GM18873 (cell line): ENCODE results near the gene UQCRHL.
A peak's percentile ranks its signal among the peaks of the same experiment; 100 is the strongest.
"Not testable (repeated sequence)": the region's sequence is repeated elsewhere in the genome, so short reads cannot be mapped to it uniquely, and the experiment has no call there.

Experiments
- ATAC-seq: cut with Tn5 transposase; IDR thresholded peaks from one replicate; pipeline ENCODE4 v1.9.1; 2021; ENCODE audit warnings: mild to moderate bottlenecking, moderate library complexity, moderate number of reproducible peaks; ENCODE audit not compliant: unreplicated experiment, low FRiP score

Gene UQCRHL

DNA sequence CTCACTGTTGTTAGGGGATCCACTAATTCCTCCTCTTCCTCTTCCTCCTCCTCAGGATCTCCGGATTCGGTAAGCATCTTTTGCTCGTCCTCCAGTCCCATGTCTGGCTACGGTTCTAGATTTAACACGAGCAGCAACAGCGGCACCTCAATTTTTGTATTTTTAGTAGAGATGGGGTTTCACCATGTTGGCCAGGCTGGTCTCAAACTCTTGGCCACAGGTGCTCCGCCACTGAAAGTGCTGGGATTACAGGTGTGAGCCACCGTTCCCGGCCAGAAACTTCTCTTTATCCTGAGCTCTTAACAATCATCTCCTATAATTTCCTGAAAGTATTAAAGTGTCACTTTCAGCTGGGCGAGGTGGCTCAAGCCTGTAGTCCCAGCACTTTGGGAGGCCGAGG, at the start of gene UQCRHL:
Gene UQCRHL (minus strand): TSS at position 101 of the 400 bp plus-strand sequence. CDS start 0 bp downstream, at position 101.
- not testable (repeated sequence) for ATAC-seq

DNA sequence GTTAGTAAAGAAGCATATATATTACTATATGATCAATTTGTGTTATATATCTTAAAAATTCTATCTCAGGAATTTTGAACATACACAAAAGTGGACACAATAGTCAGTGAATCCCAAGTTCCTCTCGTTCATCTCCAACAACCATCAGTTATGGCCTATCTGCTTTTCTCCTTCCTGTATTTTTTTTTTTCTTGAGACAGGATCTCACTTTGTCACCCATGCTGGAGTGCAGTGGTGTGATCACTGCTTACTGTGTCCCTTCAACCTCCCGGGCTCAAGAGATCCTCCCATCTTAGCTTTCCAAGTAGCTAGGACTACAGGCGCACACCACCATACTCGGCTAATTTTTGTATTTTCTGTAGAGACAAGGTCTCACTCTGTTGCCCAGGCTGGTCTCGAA, 49.4 kb upstream of the UQCRHL start:
- ATAC-seq, result no peak

DNA sequence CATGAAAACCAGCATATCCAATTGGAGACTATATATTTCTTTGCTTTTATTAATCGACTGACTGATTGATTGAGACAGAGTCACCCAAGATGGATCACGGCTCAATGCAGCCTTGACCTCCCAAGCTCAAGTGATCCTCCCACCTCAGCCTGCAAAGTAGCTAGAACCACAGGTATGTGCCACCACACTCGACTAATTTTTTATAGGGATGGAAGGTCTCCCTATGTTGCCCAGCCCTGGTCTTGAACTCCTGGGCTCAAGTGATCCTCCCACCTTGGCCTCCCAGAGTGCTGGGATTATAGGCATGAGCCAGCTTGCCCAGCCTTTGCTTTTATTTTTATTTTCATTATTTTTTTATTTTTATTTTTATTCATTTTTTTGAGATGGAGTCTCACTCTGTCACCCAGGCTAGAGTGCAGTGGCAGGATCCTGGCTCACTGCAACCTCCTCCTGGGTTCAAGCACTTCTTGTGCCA, 45.4 kb upstream of the UQCRHL start:
- no peak for ATAC-seq

DNA sequence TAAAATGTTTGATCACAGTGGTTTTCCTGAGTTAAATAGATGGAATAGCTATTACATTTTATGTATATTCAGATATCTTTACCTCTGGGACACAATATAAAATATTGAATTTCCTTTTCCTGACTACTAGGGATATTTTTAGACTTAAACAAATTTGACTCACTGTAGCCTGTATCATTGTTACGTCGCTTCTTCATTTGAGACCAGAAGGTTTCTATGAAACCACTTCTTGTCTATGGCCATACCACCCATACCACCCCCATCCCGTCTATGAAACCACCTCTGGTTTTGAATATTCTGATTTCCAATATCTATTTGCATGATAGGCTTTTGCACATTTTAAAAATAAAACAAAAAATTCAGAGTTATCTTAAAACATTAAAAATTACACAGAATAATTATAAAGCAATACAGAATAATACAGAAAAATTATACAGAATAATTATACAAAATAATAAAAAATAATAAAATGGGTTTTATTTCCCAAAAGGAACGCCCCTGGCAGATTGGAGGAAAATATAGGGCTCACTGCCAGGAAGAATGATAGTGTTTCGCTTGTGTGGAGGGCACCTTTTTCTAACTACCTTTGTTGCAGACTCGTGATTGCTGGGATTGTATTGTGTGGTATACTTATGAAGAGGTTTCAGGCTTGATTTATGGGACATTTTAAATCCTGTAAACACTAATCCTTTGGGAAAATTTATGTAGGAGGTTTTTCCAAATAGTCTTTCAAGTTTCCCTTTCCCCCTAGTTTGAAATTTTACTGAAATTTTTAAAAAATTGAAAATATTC, 44.8 kb upstream of the UQCRHL start:
- no peak for ATAC-seq

DNA sequence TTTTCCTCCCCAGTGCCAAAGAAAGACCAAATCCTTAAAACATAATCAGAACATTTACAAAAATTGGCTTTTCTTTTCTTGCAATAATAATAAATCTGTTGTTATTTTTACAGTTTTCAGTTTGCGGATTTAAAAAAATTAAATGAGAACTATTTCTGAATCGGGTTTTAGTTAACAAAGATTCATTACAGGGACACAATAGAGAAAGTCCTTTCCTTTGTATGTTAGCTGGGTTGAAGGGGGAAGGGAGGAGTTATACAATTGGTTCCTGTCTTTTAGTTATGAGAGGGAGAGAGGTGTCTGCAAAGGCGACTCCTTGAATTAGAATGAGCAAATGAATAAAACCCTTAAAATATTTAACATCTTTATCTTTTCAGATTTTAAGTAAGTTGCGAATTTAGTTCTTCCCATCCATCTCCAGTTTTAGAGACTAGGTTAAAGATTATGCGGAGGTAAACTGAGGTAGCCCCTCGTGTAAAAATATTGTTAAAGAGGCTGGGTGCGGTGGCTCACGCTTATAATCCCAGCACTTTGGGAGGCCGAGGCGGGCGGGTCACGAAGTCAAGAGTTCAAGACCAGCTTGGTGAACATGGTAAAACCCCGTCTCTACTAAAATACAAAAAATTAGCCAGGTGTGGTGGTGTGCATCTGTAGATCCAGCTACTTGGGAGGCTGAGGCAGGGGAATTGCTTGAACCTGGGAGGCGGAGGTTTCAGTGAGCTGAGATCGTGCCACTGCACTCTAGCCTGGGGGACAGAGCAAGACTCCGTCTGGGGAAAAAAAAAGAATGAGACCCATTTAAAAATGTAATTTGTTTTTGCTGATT, 44.0 kb upstream of the UQCRHL start:
- no peak for ATAC-seq

DNA sequence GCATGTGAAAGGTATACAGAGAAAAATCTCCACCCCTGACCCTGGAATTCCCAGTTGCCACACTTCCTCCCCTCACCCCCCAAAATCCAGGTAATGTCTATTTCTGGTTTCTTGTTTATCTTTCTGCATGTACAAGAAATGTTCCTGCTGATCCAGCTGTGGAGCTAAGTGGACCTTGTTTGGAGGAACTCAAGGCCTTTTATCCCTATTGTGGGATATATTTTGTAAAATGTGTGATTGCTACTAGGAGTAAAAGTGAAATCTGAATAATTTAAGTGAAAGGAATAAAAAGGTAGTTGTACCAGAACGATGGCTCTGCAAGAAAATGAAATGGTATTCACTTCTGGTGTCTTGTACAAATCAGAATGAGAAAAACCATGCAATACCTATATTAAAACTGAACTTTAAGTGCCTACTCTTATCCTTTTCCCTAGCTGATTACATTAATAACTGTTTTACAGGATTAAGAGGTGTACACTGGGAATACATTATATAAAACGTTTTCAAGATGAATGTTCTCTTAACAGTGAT, 43.1 kb upstream of the UQCRHL start:
- ATAC-seq, result no peak

DNA sequence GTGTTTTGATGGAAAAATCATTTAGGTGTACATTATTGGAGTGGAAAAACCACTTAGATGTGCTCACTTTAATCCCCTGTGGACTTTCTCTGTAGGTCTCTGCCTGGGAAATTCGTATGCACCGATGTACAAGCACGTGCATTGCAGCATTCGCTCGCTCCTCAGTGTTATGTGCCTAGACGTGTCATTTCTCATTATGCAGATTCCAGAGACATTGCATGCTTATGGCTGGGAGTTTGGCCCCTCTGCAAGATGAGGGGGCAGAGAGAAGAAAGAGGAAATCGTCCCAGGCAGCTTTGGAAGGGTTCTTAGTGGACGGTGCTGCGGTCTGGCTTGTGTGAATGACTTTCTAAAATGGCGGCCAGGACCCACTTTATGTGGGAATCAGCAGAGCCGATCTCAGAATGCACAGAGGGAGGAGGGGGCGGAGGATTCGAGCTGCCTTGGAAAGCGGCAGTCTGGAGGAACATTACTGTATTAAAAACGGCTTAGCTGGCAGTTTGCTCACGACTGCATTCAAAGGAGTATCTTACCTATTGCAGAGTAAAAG, 42.4 kb upstream of the UQCRHL start:
- ATAC-seq, result no peak

DNA sequence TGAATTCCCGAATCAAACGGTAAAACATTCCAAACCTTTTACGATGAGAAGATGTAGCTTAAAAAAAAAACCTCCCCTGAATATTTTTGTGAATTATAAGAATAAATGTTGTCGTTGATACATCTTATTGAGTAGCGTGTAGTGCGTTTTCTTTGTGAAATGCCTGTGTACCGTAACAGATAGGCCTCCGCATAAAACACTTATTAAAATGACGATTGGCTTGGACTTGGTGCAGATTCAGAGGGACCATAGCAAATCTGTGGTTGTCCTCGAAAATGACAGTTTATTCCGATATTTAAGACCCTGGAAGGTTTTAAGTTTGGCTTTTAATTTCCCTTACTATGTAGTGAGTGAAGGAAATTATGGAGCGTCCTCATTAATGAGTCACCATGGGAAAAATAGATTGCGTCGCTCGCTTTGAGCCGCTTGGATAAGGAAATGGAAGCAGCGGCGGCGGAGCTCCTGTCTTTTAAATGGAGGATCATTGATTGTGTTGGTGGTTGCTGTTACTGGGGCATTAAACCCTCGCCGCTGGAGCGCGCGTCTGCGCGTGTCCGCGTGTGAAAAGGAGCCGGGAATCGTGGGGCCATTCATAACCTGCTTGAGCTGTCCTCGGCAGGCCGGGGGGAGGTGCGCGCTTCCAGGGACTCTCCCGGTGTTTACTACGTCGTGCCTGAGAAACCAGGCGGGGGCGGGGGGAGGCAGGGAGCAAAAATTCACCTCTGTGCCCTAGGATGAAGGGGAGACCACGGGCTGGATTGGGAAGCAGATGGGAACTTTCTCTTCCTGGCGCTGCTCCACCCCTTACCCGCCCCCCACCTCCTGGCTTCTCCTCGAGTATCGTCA, 41.7 kb upstream of the UQCRHL start:
- no peak for ATAC-seq

DNA sequence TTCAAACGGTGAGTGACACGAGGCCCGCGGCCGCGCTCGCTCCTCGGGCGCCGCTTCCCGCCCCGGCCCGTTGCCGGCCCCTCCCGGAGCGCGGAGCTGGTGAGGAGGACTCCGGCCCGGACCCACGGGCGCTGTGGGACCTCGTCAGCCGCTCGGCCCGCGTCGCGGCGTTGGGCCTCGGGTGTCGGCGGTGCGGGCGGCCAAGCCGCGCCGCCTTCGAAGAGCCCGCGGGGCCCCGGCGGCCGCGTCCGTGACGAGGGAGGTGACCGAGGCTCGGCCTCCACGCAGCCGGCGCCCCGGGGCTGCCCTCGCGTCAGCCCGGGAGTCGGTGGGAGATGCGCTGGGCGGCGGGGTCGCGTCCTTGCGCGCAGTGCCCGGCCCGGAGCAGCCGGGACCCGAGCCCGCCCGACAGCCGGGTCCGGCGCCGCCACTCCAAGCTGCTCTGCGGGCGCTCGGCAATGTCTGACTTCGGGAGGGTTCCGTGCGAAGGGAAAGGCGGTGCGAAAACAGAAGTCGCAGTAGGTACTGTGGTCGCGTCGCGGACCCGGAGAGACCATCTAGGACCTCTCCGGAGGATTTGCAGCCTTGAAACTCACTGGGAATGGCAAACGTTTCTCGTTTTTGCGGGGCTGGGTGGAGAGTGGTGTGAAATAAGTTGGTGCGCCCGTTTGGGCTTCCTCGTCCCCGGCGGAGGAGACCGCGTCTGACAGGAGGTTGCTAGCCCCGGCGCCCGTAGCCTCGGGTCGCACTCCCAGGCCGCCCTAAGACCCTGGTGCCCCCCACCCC, 40.9 kb upstream of the UQCRHL start:
- peak; percentile 21 for ATAC-seq

DNA sequence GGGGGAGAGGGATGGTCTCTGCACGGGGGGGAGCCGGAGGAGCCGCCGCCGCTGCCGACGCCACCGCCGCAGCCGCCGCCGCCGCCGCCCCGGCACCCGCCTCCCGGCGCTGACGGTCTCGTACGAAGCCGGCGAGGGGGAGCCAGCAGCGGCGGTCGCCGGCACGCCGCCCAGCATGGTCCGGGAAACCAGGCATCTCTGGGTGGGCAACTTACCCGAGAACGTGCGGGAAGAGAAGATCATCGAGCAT, 40.4 kb upstream of the UQCRHL start:
- no peak for ATAC-seq

DNA sequence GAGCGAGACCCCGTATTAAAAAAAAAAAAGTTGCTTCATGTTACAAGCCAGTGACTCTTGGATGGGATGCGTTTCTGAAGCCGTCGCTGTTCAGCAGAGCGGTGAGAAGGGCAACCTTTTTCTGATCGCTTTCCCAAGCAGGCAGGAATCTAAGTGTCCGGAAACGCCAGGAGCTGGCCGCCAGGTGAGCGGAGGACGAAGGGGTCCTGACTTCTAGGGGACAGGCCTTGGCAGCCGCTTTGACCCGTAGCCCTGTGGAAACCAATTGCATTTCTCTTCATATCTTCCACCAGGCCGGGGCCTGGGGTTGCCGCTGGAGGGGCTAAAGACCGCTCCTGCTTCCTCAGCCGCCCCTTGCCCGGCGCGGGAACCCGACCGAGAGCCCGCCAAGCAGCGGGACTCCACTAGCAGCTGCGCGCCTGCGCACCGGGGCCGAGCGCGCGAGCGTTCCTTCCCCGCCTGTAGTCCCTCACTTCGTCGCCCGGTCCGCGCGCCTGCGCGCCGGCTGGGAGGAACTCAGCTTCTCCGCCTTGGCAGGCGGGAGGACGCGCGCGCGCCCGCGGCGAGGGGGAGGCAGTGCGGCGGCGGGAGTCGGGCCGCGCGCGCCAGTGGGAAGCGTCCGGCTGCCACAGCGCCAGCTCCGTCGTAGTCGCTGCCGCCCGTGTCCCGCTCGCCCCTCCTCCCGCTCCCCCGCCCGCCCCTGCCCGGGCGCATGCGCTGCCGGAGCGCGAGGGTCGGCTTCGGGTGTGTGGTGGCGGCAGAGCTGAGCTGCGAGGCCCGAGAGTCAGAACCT, 39.8 kb upstream of the UQCRHL start, which contains the start of gene SPEN:
Gene SPEN (plus strand): TSS at position 608 of the 793 bp plus-strand sequence. CDS start 361 bp downstream, outside the sequence.
- ATAC-seq, result peak; percentile 43

DNA sequence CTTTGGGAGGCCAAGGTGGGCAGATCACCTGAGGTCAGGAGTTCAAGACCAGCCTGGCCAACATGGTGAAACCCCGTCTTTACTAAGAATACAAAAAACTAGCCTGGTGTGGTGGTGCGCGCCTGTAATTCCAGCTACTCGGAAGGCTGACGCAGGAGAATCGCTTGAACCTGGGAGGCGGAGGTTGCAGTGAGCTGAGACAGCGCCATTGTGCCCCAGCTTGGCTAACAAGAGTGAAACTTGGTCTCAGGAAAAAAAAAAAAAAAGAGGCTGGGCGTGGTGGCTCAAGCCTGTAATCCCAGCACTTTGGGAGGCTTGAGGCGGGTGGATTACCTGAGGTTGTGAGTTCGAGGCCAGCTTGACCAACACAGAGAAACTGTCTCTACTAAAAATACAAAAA, 38.6 kb upstream of the UQCRHL start:
- not testable (repeated sequence) for ATAC-seq

DNA sequence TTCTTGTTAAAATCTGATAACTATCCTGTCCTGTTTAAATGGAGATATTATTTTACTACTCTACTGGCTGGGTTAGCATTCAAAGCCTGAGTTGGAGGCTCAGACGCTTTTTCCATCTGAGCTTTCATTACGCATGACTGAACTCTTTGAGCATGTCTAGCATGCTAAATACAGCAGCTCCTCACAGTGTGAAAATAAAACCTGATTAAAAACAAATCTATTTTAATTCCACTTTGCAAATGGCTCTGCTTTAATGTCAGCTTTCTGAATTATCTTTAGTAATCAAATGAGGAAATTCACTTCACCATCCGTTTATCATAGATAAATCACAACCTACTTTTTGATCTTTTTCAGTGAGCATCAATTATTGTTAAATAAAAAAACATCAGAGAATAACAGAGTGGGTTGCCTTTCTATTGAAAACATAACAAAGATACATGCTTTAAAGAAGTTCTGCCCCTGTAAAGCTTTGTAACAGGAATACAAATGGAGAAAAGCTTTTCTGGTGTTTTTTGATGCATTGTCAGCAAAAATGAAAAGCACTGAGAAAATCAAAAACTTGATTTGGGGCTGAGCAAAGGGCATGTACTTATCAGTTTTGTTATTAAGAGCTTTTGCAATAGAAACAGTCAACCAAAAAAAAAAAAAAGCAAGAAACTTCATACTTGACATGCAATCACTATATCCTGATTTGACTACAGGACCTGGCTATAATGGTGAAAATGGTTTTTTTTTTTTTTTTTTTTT, 36.5 kb upstream of the UQCRHL start:
- no peak for ATAC-seq

DNA sequence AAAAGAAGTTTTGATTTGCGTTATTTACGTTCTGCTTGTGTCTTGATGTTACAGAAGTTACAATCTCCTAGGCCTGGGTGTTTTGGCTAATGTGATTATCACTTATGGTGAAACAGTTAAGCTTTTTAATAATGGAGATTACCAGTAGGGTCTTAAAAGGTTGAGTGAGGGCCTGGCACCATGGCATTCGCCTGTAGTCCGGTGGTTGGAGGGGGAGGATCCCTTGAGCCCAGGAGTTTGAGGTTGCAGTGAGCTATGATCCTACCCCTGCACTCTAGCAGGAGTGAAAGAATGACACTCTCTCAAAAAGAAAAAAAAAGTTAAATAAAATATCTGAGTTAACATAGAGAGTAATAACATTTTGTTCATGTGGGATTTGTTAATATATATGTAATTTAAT, 31.3 kb upstream of the UQCRHL start:
- no peak for ATAC-seq

DNA sequence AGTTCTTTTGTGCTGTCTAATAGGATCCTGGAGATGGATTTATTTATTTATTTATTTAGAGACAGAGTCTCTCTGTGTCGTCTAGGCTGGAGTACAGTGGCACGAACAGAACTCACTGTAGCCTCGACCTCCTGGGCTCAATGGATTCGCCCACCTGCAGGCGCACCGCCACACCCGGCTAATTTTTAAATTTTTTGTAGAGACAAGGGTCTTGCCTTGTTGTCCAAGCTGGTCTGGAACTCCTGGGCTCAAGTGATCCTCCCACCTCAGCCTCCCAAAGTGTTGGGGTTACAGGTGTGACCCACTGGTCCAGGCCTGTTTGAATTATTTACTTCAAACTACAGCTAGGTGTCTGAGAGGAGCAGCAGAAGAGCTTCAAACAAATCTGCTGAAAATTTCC, 30.5 kb upstream of the UQCRHL start:
- ATAC-seq, result no peak

DNA sequence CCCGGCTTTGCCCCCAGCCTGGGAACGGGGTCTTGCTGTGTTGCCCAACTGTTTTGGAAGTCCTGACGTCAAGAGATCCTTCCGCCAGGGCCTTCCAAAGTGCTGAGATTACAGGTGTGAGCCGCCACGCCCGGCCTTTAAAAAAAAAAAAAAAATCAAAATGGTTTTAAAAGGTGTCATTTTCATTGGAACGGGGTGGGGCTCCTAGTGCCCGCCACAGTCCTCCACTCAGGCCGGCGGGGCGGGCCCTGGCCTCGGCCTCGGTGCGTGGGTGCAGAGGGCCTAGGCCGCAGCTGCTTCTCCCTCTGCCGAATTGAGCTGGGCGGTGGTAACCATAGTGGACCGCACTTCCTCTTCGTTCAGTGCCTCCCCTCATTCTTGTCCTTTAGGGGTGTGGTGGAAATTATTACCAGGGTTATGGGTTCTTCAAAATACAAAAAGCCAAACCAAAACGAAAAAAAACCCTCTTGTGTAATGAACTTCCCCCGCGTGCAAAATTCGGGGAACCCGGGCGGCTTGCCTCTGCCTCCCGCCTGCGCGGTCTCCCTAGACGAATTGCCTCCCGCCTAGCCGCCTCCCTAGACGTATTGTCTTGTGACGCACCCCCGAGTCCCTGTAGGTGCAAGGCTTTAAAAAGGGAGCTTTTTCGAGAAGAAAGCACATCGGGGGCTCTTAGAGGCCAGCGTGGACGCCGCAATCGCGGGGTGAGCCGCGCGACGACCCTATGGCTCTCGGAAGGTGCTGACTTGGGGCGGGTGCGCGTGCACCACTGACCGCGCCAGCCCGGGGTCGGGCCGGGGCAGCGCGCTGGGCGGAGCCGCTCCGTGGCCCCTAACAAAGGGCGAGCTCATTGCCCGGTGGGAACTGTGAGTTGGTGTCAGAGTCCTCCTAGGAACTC, 29.6 kb upstream of the UQCRHL start:
- ATAC-seq, result no peak

DNA sequence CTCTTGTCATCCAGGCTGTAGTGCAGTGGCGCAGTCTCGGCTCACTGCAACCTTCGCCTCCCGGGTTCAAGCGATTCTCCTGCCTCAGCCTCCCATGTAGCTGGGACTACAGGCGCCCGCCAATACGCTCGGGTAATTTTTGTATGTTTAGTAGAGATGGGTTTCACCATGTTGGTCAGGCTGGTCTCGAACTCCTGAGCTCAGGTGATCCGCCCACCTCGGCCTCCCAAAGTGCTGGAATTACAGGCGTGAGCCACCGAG, 29.0 kb upstream of the UQCRHL start:
- not testable (repeated sequence) for ATAC-seq
